DND-41 (cell line): ENCODE measurements around the gene ANO2.

ENCODE experiments used
- EZH2 ChIP-seq: IDR thresholded peaks from 3 replicates; pipeline ENCODE4 v1.6.1; 2012; ENCODE audit warnings: borderline replicate concordance, low read depth, mild to moderate bottlenecking, moderate library complexity, low read length, inconsistent platforms; ENCODE audit not compliant: severe bottlenecking
- TF ChIP-seq, protein P1 (sequence below): IDR thresholded peaks from 2 replicates; pipeline ENCODE4 v1.5.1; 2012; ENCODE audit warnings: borderline replicate concordance, low read length, moderate library complexity, mild to moderate bottlenecking; ENCODE audit not compliant: poor library complexity, severe bottlenecking; ENCODE audit errors: extremely low read depth

DNA sequence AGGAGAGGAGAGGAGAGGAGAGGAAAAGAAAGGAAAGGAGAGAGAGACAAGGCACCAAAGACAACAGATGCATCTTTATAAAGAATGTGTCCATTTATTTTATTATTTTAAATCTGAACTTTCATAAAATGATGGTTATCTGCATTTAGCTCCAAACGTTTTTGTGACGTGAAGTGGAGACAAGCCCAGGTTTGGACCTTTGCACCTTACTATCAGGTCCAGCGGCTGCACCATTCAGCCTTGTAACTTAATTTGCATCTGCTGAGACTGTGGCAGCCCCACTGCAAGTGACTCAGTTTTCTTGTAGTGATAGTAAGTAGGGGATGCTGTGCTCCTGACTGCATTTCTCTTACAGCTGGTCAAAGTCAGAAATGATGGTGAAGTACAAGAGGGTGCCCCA lies 382.5 kb downstream of the ANO2 start:
- TF ChIP-seq, protein P1, sequence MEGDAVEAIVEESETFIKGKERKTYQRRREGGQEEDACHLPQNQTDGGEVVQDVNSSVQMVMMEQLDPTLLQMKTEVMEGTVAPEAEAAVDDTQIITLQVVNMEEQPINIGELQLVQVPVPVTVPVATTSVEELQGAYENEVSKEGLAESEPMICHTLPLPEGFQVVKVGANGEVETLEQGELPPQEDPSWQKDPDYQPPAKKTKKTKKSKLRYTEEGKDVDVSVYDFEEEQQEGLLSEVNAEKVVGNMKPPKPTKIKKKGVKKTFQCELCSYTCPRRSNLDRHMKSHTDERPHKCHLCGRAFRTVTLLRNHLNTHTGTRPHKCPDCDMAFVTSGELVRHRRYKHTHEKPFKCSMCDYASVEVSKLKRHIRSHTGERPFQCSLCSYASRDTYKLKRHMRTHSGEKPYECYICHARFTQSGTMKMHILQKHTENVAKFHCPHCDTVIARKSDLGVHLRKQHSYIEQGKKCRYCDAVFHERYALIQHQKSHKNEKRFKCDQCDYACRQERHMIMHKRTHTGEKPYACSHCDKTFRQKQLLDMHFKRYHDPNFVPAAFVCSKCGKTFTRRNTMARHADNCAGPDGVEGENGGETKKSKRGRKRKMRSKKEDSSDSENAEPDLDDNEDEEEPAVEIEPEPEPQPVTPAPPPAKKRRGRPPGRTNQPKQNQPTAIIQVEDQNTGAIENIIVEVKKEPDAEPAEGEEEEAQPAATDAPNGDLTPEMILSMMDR: no peak
- TF ChIP-seq EZH2: no peak
